HG02981 (cell line): Measurements from ENCODE around the gene EVX2.

Experiments
- ATAC-seq: cut with Tn5 transposase; IDR thresholded peaks from one replicate; pipeline ENCODE4 v1.9.1; 2021; ENCODE audit warnings: mild to moderate bottlenecking, moderate library complexity; ENCODE audit not compliant: unreplicated experiment

The EVX2 gene

GRCh38 chr2:176067589-176068418, 16.0 kb downstream of the EVX2 start:
- no peak for ATAC-seq

GRCh38 chr2:176066645-176067588, 16.8 kb downstream of the EVX2 start:
- no peak for ATAC-seq

GRCh38 chr2:176063958-176064357, 19.8 kb downstream of the EVX2 start:
- ATAC-seq = no peak

GRCh38 chr2:176056406-176056805, 27.4 kb downstream of the EVX2 start:
- ATAC-seq = no peak

- ATAC-seq = no peak
These were observed 44.4 kb downstream of the EVX2 start for GRCh38 chr2:176039375-176039774.

- no peak for ATAC-seq
These were observed 45.1 kb downstream of the EVX2 start for GRCh38 chr2:176038694-176039093.

GRCh38 chr2:176035013-176035691, 48.6 kb downstream of the EVX2 start:
- no peak for ATAC-seq

GRCh38 chr2:176027806-176028205, 56.0 kb downstream of the EVX2 start:
- no peak for ATAC-seq
